Hematopoietic multipotent progenitor cell treated with erythropoietin and hydrocortisone succinate and interleukin-3 and kit ligand, for 15 days (in vitro differentiated cells): ENCODE results near the gene NXPE1.
A peak's percentile ranks its signal among the peaks of the same experiment; 100 is the strongest.

Experiments
- DNase-seq: peaks from one replicate; pipeline ENCODE4 v3.0.0-alpha.2; 2015; ENCODE audit warnings: low spot score

The NXPE1 gene

GRCh38 chr11:114562166-114562916 is 2.7 kb upstream of the NXPE1 start:
- DNase-seq = no peak

- DNase-seq = no peak
Measured at GRCh38 chr11:114556135-114556534, 3.5 kb downstream of the NXPE1 start.

- no peak for DNase-seq
Measured at GRCh38 chr11:114553642-114554041, 6.0 kb downstream of the NXPE1 start.

- DNase-seq = no peak
Measured at GRCh38 chr11:114551060-114551459, 8.6 kb downstream of the NXPE1 start.

- no peak for DNase-seq
Measured at GRCh38 chr11:114525682-114526081, 34.0 kb downstream of the NXPE1 start.

GRCh38 chr11:114524122-114524521 is 35.6 kb downstream of the NXPE1 start:
- no peak for DNase-seq

- DNase-seq = no peak
Measured at GRCh38 chr11:114522818-114523217, 36.9 kb downstream of the NXPE1 start.

- no peak for DNase-seq
Measured at GRCh38 chr11:114511538-114511937, 48.1 kb downstream of the NXPE1 start.

- no peak for DNase-seq
Measured at GRCh38 chr11:114511079-114511478, 48.6 kb downstream of the NXPE1 start.

- no peak for DNase-seq
Measured at GRCh38 chr11:114501901-114502300, 57.8 kb downstream of the NXPE1 start.

- DNase-seq = no peak
Measured at GRCh38 chr11:114499756-114500155, 59.9 kb downstream of the NXPE1 start.

- DNase-seq = peak; percentile 13
Measured at GRCh38 chr11:114496915-114497314, 62.8 kb downstream of the NXPE1 start.

- no peak for DNase-seq
Measured at GRCh38 chr11:114483929-114484328, 75.8 kb downstream of the NXPE1 start.

- no peak for DNase-seq
Measured at GRCh38 chr11:114482114-114482513, 77.6 kb downstream of the NXPE1 start.

- DNase-seq = no peak
Measured at GRCh38 chr11:114479331-114479730, 80.3 kb downstream of the NXPE1 start.

- peak; percentile 18 for DNase-seq
Measured at GRCh38 chr11:114478768-114479167, 80.9 kb downstream of the NXPE1 start.

GRCh38 chr11:114478001-114478410 is 81.7 kb downstream of the NXPE1 start:
- DNase-seq = no peak

- no peak for DNase-seq
Measured at GRCh38 chr11:114472661-114473060, 87.0 kb downstream of the NXPE1 start.
